HG02642 (cell line): ENCODE data around the gene PLXNB2.

Source experiments
- ATAC-seq: cut with Tn5 transposase; IDR thresholded peaks from one replicate; pipeline ENCODE4 v1.9.1; 2021; ENCODE audit warnings: mild to moderate bottlenecking; ENCODE audit not compliant: unreplicated experiment, poor library complexity

Gene PLXNB2

GRCh38 chr22:50300620-50301257 is 6.7 kb downstream of the PLXNB2 start:
- no peak for ATAC-seq

- no peak for ATAC-seq
Observed at GRCh38 chr22:50299785-50300619, 7.4 kb downstream of the PLXNB2 start.

- ATAC-seq, result no peak
Observed at GRCh38 chr22:50298937-50299784, 8.3 kb downstream of the PLXNB2 start.

GRCh38 chr22:50298266-50298637 is 9.2 kb downstream of the PLXNB2 start:
- ATAC-seq, result no peak

GRCh38 chr22:50297510-50298265 is 9.8 kb downstream of the PLXNB2 start:
- no peak for ATAC-seq

- ATAC-seq, result no peak
Observed at GRCh38 chr22:50296658-50297490, 10.6 kb downstream of the PLXNB2 start.

GRCh38 chr22:50294319-50294656 is 13.2 kb downstream of the PLXNB2 start:
- ATAC-seq, result no peak

- no peak for ATAC-seq
Observed at GRCh38 chr22:50293441-50294318, 13.8 kb downstream of the PLXNB2 start.

- ATAC-seq, result no peak
Observed at GRCh38 chr22:50292643-50293440, 14.6 kb downstream of the PLXNB2 start.

GRCh38 chr22:50289942-50290630 is 17.4 kb downstream of the PLXNB2 start:
- ATAC-seq, result no peak

- no peak for ATAC-seq
Observed at GRCh38 chr22:50289151-50289941, 18.1 kb downstream of the PLXNB2 start.

- no peak for ATAC-seq
Observed at GRCh38 chr22:50287731-50288130, 19.7 kb downstream of the PLXNB2 start.

- ATAC-seq, result no peak
Observed at GRCh38 chr22:50286701-50287318, 20.6 kb downstream of the PLXNB2 start.

- ATAC-seq, result no peak
Observed at GRCh38 chr22:50286275-50286674, 21.2 kb downstream of the PLXNB2 start.

GRCh38 chr22:50285568-50286229 is 21.7 kb downstream of the PLXNB2 start:
- ATAC-seq, result no peak
